CD4-positive, alpha-beta T cell treated with Interleukin-15 for 4 hours (primary cell): ENCODE results near the gene ADAD2.

Experiments
- DNase-seq: peaks from one replicate; pipeline ENCODE4 v3.0.0-alpha.2; 2020; ENCODE audit warnings: low spot score

Gene ADAD2

DNA sequence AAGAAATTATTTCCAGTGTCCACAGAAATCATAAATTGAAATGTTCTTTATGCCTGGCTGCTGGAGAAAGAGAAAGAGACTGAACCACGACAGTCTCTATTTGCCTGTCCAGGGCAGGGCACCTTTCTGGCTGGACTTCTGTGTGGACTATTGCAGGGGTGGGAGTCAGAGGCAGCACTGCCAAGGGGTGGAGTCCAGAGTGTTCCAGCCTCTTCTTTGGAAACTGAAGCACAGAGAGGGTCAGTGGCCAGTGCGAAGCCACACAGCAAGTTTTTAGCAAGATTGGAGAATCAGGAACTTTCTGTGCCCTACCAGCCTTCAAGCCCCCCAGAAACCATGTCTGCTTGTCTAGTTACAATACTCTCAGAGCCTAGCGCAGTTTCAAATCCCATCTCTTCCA lies 33.6 kb downstream of the ADAD2 start:
- no peak for DNase-seq

DNA sequence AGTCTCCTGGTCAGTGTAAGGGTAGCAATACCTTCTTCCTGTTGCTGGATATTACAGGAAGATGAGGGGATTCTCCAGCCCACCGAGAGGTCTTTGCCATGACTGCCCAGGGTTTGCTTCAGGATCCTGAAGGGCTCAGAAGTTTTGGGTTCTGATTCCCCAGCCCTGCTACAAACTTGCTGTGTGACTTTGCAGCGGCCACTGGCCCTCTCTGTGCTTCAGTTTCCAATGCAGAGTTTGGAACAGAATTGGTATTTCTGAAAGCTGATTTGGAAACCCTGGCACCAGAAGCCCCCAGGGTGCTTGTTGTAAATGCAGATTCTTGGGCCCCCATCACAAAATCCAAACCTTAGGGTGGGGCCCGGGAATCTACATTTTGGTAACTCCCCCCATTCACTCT lies 34.2 kb downstream of the ADAD2 start:
- no peak for DNase-seq

DNA sequence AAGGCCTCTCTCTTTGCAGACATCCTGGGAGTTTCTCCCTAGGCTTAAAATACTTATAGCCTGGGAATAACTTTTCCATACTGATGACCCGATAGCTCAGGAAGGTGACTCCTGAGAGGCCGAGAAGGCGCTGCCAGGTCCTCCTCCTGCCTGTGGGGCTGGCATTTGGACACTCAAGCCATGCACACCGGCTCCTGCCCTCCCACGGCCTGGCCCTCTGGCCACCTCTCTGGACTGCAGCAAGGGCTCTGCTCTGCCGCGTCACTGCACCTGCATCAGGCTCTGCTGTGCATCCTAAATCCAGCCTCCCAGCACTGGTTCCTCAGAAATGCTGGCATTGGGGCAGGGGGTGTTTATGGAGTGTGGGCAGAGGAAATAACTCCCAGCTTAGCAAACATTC lies 34.6 kb downstream of the ADAD2 start:
- no peak for DNase-seq

DNA sequence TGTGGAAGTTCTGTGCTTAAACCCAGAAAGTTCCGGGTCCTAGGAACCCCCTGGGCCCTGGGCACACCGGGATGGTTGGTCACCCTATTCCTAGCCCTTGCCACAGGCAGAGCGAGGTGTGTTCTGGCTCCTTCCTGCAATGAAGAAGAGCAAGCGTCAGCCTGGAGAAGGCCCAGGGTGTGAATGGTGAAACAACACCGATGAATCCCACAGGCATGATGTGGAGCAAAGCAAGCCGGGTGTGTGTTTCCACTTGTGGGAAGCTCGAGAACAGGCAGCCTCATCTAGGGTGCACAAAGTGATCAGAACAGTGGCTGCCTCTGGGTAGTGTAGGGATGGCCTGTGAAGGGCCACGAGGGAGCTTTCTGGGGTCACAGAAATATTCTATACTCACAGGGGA lies 35.1 kb downstream of the ADAD2 start:
- DNase-seq, result no peak

DNA sequence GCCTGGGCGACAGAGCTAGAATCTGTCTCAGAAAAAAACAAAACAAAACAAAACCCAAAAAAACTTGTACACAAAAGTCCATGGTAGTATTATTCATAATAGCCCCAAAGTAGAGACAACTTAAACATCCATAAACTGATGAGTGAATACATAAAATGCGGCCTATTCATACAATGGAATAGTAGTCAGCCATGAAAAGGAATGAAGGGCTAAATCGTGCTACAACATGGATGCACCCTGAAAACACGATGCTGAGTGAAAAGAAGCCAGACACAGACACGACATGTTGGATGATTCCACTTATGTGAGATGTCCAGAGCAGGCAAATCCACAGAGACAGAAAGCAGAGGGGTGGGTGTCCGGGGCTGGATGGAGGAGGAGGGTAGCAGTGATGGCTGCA lies 36.6 kb downstream of the ADAD2 start:
- no peak for DNase-seq

DNA sequence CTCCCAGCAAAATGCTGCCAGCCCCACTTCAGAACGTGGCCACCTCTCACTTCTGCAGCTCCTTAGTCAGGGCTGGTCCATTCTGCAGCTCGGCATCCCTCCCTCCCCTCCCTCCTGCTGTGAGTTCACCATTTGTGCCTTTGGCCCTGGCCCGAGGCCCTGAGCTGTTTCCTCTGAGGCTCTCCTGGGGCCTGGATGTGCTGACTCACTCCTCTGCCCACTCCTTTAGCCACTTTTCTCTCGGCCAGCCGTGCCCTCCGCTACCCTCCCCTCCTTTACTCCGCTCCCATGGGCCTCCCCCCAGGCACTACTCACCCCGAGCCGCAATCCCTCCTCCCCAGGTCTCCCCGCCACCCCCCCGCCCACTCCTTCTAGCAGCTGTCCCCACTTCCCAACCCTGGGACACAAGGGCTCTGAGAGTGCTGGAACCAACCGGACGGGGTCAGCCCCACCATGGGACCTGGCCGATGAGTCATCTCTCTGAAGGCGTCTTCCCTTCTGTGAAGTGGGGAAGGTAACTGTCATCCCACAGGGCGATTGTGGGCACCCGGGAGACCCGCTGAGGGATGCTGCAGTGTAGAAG lies 37.4 kb downstream of the ADAD2 start:
- no peak for DNase-seq

DNA sequence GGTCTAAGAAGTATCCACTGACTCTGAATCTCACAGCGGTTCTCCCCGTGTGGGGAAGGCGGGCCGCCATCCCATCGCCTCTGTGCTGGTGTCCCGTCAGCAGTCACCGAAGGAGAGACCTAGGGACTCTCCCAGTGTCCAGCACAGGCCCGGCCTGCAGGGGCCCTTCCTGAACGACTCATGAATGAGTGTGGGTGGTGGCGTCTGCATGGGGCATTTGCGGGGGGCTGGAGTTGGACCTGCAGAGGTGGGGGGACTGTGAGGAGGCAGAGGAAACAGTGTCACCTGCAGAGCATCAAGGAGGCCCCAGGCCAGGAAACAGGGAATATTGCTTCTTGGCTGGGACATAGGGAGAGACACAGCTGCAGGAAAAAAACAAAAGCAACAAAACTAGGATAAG lies 38.5 kb downstream of the ADAD2 start:
- no peak for DNase-seq

DNA sequence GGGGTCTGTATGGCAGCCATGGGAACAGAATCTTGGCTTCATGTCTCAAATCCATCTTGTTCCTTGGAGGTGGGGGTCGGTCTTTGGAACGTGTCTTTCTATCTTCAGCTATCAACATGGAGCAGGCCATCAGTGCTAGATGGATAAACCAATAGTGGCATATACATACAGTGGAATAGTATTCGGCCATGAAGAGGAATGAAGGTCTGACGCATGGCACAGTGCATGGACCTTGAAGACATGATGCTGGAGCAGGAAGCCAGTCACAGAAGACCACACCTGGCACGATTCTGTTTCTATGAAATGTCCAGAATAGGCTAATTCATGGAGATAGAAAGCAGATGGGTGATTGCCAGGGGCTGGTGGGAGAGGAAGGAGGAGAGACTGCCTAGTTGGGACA lies 41.1 kb downstream of the ADAD2 start:
- DNase-seq, result no peak

DNA sequence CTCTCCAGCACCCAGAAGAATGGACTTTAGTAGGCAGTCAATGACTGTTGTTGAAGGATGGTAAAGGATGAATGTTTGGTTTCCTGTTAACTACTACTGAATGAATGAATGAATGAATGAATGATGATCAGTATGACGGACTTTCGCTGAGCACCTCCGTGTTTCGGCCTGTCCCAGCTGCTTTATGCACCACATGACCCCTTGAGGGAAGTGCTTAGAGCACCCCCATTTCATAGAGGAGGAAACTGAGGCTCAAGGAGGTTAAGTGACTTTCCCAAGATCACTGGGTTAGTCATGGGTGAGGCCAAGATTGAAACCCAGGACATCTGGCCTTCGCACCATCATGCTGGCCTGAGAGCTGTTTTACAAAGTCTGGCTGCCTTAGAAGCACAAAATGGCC lies 42.0 kb downstream of the ADAD2 start:
- DNase-seq, result no peak

DNA sequence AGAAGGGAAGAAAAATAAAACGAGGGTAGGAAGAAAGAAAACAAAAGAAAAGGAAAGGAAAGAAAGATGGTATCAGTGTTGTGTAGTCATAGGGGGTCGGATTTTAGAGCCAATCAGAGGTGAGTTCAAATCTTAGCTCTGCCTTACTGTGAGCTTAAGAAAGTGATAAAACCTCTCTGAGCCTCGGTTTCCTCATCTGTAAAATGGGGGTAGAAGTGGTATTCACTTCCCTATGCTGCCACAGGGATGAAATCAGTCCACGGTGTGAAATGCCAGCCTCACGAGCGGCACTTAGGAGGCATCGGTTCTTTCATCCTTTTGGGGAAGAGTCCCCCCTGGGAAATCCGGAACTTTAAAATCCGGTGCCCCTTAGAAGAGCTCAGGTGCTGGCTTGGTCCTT lies 42.8 kb downstream of the ADAD2 start:
- DNase-seq, result no peak

DNA sequence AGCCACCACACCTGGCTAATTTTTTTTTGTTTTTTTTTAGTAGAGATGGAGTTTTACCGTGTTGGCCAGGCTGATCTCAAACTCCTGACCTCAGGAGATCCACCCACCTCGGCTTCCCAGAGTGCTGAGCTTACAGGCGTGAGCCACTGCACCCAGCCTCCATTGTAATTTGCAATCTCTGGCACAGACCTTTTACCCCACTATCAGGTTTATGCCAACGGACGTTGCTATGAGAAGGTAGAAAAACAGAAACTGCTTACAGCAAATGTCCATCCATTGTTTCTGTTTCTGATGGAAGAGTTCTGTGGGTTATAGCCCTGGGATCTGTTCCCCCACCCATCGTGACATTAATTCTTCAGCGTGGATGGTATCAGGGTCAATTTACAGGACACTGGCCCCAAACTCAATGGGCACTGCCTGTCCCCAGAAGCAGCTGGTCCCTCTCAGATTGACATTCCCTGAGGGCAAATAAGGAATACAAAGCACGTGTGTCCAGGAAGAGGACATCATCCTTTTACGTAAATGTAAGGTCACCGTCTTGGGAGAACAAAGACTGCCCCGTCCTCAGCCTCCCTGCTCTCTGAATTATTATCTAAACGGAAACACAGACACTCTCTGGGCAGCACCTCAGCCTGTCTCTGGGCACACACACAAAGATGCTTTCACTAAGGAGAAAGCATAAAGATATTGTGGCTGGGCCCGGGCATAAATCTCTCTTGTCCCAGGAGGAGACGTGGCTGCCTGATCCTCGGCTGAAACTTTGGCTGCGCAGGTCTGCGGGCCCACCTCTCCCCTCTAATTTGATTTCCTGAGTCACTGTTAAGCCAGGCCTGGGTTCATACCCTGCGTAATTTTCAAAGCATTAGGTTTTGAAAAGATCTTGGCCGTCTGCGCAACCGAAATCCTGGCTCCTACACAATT lies 43.6 kb downstream of the ADAD2 start:
- DNase-seq, result no peak

DNA sequence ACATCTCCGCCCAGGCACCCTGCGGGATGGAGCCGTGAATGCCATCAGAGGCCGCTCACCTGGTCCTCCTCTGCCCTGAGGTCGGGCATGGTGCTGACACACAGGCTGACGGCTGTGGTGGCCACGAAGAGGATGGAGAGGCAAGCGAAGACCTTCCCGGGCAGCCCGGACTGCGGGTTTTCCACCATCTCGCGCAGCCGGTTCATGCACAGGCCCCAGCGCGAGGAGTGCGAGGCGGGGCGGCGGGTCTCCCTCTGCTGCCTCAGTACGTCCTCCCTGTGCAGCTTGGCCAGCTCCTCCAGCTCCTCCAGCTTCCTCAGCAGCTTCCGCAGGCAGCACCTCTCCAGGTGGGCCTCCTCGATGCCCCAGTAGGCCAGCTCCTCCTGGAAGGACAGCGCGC lies 45.7 kb downstream of the ADAD2 start:
- no peak for DNase-seq

DNA sequence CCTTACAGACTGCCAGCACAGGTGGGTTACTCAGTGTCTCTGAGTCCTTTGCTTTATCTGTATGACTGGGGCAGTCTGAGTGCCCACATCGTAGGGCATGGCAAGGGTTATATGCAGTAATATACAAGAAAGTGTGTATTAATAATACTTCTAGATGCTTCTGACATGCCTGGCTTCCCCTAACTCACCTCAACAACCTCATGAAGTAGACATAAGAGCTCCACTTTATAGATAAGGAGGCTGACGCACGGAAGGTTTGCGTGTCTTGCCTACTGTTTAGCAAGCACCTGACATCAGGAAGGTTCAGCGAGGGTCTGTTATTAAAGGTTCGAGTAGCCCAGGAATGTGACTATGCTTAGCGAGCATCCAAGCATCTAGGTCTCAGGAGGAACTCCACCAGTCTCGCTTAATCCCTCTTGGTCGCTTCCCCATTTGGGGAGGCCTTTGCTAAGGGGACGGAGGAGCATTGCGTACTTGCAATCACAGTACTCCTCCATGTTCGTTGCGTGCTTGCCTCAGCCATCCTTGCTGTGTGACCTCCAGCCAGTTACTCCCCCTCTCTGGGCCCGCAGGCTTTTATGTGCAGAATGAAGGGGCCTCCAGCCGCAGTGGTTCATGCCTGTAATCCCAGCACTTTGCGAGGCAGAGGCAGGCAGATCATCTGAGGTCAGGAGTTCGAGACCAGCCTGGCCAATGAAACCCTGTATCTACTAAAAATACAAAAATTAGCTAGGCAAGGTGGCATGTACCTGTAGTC lies 47.2 kb downstream of the ADAD2 start:
- no peak for DNase-seq

DNA sequence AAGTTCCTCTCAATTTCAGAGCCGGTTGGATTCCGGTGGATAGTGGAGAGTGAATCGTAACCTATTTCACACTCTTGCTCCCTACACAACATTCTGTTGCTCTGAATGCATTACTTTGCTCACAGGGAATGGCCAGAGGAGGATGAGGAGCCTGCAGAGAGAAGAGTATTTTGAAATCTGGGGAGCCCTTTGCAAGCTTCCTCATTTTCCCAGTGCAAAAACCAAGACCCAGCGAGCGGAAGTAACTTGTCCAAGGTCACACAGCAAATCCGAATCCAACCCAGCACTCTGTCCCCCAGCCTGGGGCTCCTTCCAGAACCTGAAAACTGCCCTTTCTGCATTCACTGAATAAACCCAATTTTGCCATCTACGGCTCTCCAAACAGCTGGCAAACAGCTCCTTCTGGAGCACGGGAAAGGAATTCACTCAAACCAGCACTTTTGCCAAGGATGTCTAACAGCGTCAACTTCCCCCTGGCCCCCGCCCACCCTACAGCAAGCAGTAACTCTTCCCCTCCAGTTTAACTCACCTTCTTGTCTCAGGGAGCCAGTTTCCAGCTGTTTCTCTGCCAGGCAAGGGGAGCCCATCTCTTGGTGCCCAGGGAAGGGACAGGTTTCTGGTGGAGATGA lies 48.3 kb downstream of the ADAD2 start:
- DNase-seq, result no peak

DNA sequence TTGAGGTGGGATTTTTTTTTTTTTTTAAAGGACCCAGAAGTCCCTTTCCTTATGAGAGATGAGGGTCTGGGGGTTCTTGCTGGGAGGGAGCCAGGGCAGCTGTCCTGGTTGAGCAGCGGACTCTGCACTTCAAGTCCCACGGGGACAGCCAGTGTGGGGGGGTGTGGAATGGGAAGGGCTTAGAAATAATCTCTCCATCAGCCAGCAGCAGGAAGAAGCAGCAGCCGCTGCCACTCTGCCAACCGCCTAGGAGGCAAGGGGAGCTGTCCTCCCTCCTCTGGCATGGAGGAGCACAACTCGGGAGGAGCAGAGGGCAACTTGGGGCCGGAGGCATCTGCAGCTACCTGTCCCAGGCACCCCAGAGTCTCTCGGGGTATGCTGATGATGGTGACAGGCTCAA lies 49.0 kb downstream of the ADAD2 start, which contains the start of gene KCNG4:
Gene KCNG4, minus strand, starts transcription at position 104 of the 400 bp plus-strand sequence. CDS start 2,527 bp downstream, outside the sequence.
- no peak for DNase-seq

DNA sequence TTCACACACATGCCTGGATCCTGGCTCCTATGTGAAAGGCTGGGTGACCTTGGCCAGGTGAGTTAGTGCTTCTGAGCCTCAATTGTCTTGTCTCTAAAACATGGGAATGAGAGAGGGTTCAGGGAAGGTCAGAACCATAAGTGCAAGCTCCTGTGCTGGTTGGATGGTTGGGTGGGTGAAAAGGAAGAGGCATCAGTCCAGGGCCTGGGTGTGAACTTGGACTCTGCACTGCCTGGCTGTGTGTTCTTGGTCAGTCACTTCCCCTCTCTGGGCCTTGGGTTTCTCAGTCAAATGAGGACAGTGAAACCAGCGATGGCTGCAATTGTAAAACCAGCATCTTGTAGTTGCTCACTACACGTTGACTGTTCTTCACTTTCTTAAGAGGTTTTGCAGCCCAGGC lies 49.5 kb downstream of the ADAD2 start:
- DNase-seq, result no peak

DNA sequence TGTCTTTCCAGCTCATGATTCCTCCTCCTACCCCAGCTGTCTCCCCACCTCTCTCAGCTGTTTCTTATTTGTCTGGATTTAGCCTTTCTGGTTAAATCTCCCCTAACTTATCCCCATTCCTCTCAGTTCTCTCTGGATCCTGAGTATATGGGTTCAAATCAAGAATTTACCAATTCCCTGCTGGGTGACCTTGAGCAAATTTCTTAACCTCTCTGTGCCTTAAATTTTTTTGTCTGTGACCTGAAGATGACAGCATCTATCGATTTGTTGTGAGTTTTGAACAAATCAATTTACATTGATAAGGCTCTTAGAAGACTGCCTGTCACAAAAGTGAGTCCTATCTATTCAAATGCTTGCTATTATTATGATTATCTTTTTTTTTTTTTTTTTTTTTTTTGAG lies 50.8 kb downstream of the ADAD2 start:
- DNase-seq, result no peak

DNA sequence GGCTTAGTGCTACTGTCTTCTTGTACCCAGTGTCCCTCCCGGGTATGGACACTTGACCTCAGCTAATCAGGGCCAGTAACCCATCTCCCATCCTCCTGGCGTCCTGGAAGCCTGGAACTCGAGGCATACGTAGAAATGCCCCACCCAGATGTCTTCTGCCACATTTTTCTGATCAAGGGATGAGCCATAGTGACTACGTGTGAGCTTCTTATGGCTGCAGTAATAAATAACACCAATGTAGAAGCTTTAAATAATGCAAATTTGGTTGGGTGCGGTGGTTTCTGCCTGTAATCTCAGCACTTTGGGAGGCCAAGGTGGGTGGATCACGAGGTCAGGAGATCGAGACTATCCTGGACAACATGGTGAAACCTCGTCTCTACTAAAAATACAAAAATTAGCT lies 51.9 kb downstream of the ADAD2 start:
- no peak for DNase-seq

DNA sequence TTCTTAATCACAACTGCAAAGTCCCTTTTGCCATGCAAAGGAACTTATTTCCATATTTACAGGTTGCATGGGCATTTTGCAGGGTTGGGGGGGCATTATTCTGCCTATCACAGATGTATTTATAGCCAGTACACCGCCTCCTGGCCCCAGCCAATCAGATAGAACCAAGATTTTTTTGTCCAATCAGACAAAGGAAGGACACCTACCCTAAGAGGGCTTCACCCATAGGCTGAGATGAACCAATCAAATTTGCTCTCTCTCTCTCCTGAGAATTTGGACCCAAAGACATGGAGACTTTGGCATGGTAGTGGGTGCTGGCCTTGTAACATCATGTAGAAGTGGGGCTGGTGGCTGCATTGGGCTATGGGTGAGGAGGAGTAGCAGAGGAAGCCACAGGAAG lies 52.8 kb downstream of the ADAD2 start:
- DNase-seq, result no peak

DNA sequence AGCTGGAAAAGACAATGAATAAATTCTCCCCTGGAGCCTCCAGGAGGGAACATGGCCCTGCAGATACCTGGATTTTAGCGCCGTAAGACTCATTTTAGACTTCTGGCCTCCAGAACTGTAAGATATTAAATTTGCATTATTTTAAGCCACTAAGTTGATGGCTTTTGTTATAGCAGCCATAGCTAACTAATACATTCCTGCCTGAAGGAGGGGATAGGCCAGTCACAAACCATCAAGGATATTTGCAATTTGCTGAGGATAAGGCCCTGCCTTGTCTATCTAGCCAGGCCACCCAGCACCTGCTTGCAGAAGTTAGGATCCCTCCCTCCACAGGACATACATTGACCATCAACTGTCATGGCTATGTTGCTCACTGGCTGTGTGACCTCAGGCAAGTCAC lies 53.8 kb downstream of the ADAD2 start:
- no peak for DNase-seq

DNA sequence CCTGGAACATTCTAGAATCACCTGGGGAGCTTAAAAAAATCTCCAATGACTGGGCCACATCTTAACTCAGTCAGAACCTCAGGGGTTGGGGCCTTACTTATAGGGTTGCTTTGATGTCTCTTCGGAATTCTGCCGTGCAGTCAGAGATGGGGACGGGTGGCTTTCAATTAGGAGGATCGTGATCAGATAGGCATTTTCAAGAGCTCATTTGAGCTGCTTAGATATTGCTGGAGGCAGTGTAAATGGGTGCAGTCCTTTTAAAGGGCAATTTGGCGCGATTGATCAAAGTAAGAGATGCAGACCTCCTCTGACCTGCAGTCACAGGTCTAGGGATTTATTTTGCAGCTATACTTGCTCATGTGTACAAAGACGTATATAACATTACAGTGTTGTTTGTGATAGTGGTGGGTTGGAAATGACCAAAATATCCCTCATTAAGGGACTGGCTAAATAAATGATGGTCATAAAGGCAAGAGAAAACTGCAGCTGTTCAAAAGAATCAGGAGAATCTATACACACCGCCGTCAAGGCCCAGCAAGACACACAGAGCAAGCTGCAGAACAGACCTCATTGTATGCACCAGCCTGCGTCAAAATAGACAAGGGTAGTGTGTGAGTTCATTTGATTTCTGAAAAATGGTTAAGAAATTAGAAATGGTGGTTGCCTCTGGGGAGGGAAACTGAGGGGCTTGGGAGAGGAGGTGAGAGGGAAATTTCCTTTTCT lies 55.2 kb downstream of the ADAD2 start:
- no peak for DNase-seq

DNA sequence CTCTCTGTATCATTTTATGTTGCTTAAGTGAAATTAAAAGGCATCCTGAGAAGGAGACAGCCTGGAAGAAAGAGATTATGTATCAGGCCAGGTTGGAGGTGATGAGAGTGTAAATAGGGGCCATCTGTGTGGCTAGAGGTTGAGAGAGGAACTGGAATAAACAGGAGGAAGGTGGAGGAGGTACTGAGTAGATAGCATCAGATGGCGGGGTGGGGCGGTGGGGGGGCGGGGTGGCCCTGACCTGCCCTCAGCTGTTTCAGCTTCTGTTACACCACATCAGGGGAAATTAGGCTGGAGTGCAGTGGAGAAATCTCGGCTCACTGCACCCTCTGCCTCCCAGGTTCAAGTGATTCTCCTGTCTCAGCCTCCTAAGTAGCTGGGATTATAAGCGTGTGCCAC lies 55.7 kb downstream of the ADAD2 start:
- DNase-seq, result no peak
